Osteocyte (in vitro differentiated cells): ENCODE results near the gene PTPRN. TPM values are rescaled to one million over a fixed set of nuclear protein-coding genes. Genes with fewer than 3 reads are reported as not detected.

ENCODE experiments used
- DNase-seq: peaks from one replicate; pipeline ENCODE4 v3.0.0; 2021; ENCODE audit warnings: mixed read lengths; ENCODE audit not compliant: unreplicated experiment; ENCODE audit errors: extremely low spot score
- H3K27ac Mint-ChIP-seq: one replicate; pipeline ENCODE4 v1.8.0; 2021; ENCODE audit warnings: mild to moderate bottlenecking, mixed read lengths; ENCODE audit not compliant: unreplicated experiment
- H3K27me3 Mint-ChIP-seq: one replicate; pipeline ENCODE4 v1.8.0; 2021; ENCODE audit warnings: mixed read lengths; ENCODE audit not compliant: unreplicated experiment
- H3K36me3 Mint-ChIP-seq: one replicate; pipeline ENCODE4 v1.8.0; 2021; ENCODE audit warnings: mixed read lengths; ENCODE audit not compliant: unreplicated experiment
- H3K4me1 Mint-ChIP-seq: one replicate; pipeline ENCODE4 v1.8.0; 2021; ENCODE audit warnings: mixed read lengths; ENCODE audit not compliant: unreplicated experiment
- H3K4me3 Mint-ChIP-seq: one replicate; pipeline ENCODE4 v1.8.0; 2021; ENCODE audit warnings: mild to moderate bottlenecking, moderate library complexity, mixed read lengths; ENCODE audit not compliant: unreplicated experiment
- H3K9me3 Mint-ChIP-seq: one replicate; pipeline ENCODE4 v1.8.0; 2021; ENCODE audit warnings: mixed read lengths; ENCODE audit not compliant: unreplicated experiment
- CTCF ChIP-seq: fragments of 200-600 bp; sonication (generic); IDR thresholded peaks from 2 replicates; pipeline ENCODE4 v1.5.0; 2021; ENCODE audit warnings: antibody characterized with exemption, mild to moderate bottlenecking, moderate library complexity
- total RNA-seq: library from RNA; stranded (reverse); gene quantifications from 2 replicates; pipeline ENCODE4 v1.2.1, GENCODE V29; 2021

The PTPRN gene
- total RNA-seq, 1 donor from 2014 or later: 0.24 TPM

DNA sequence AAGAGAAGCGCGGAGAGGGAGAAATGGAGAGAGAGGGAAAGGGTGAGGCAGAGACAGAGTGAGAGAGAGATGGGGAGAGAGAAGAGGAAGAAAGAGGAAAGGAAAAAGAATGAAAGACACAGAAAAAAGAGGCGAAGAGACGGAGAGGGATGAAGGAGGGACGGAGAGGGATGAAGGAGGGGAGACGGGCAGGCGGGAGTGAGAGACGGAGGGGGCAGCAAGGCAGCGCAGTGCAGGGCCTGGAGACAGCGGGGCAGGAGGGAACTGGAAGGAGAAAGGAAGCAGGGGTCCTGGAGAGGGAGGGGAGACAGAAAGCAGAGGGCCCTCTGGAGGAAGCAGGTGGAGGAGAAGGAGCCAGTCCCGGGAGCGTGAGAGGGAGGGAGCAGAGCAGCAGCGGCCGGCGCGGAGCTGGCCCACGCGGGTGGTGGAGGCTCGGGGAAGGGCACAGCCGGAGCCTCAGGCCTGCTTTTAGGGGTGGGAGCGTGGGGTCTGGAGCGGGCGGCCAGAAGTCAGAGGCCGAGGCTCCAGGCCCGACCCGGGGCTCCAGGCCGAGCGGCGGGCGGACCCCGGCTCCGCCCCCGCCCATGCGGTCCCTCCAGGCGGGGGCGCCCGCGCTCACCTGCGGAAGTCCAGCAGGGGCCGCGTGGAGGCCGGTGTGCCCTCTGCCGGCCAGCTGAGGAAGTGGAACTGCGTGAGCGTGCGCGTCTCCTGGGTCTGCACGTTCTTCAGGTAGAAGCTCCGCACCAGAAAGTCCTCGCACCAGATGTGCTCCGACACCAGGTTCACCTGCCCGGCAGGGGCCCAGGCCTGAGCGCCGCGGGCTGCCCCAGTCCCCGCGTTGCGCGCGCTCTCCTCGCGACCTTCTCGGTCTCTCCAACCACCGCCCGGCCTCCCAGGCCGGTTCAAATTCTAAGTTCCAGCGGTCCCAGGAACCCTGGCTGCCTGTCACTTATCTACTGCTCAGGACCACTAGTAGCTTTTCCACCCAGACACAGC is 14.5 kb downstream of the PTPRN start:
- Mint-ChIP-seq H3K27ac (peak overlapping the region; percentile 65), H3K36me3 (no peaks in the 10 kb centered on the region), H3K9me3 (no peaks in the 10 kb centered on the region), H3K4me1 (peaks cover 16% of the 10 kb centered on the region), H3K27me3 (peaks cover 3% of the 10 kb centered on the region), H3K4me3 (peak overlapping the region; percentile 70)
- peak; percentile 94 for DNase-seq
- peak; percentile 100 for TF ChIP-seq CTCF

DNA sequence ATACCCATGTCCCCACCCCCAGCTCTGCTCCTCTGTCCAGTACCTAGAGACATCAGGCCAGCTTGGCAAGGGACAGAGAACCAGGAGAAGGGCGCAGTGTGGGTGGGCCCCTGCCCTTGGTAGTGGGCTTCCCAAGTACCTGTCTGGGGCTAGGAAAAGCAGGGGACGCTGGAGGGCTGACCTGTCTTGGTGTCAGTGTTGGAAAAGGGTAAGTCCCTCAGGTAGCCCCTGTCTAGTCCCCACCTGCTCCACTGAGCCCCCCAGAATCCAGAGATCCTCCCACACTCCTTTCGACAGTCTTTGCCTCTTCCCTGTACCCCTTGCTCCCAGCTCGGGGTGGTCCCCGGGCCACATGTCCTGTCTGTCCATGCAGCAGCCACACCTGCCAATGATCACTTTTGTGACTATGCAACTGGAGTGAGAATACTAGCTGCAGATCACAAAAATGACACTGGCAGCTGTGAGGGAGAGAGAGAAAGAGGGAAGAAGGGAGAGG is 15.4 kb downstream of the PTPRN start:
- peaks cover 22% of the 10 kb centered on the region for H3K4me1 Mint-ChIP-seq
- H3K9me3 Mint-ChIP-seq: no peaks in the 10 kb centered on the region
- H3K4me3 Mint-ChIP-seq: peak overlapping the region; percentile 70
- no peaks in the 10 kb centered on the region for H3K36me3 Mint-ChIP-seq
- H3K27ac Mint-ChIP-seq: no peak overlapping the region
- DNase-seq: no peak
- TF ChIP-seq CTCF: no peak
- no peaks in the 10 kb centered on the region for H3K27me3 Mint-ChIP-seq

DNA sequence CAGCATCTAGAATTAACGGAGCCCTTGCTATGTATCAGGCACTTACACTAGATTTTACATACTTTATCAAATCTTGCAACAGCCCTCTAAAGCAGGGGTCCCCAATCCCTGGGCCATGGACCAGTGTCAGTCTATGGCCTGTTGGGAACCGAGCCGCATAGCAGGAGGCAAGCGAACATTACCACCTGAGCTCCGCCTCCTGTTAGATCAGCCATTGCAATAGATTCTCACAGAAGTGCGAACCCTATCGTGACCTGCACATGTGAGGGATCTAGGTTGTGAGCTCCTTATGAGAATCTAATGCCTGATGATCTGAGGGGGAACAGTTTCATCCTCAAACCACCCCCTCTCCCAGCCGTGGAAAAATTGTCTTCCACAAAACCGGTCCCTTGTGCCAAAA is 16.6 kb downstream of the PTPRN start:
- H3K4me1 Mint-ChIP-seq: peaks cover 24% of the 10 kb centered on the region
- H3K36me3 Mint-ChIP-seq: no peaks in the 10 kb centered on the region
- TF ChIP-seq CTCF: no peak
- no peak overlapping the region for H3K4me3 Mint-ChIP-seq
- no peaks in the 10 kb centered on the region for H3K27me3 Mint-ChIP-seq
- DNase-seq: no peak
- no peak overlapping the region for H3K27ac Mint-ChIP-seq
- H3K9me3 Mint-ChIP-seq: no peaks in the 10 kb centered on the region

DNA sequence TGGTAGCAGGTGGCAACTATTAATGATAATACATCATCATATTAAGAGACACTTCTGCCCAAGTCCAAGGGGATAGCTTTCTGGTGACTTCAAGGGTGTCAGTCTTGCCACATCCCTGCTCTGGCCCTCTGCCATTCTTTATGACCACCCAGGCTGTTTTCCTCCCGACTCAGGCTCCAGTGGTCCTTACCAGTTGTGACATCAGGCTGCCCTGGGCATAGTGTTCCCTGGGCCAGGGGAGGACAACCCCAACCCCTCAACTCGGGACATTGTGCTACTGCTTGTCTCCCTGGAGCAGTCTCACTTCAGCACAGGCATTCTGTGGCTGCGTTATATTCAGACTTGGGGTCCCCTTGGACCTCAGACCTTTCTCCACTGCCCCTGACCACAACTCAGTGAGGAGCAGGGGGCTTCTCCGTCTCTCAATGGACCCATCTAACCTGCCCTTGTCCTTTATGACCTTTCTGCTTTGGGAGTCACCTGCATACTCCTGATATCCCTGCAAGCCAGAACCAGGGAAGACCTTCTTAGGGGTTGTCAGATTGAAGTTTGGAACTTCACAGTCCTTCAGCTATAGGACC is 17.2 kb downstream of the PTPRN start:
- no peak overlapping the region for H3K4me3 Mint-ChIP-seq
- H3K4me1 Mint-ChIP-seq: peaks cover 25% of the 10 kb centered on the region
- no peak for TF ChIP-seq CTCF
- no peak for DNase-seq
- no peaks in the 10 kb centered on the region for H3K36me3 Mint-ChIP-seq
- H3K27ac Mint-ChIP-seq: no peak overlapping the region
- H3K27me3 Mint-ChIP-seq: no peaks in the 10 kb centered on the region
- no peaks in the 10 kb centered on the region for H3K9me3 Mint-ChIP-seq

GRCh38 chr2:219291394-219291793 is 17.8 kb downstream of the PTPRN start:
- no peak overlapping the region for H3K27ac Mint-ChIP-seq
- H3K4me3 Mint-ChIP-seq: no peak overlapping the region
- DNase-seq: no peak
- no peaks in the 10 kb centered on the region for H3K27me3 Mint-ChIP-seq
- H3K4me1 Mint-ChIP-seq: peaks cover 31% of the 10 kb centered on the region
- no peaks in the 10 kb centered on the region for H3K36me3 Mint-ChIP-seq
- no peaks in the 10 kb centered on the region for H3K9me3 Mint-ChIP-seq
- TF ChIP-seq CTCF: no peak
